Central memory CD8-positive, alpha-beta T cell (primary cell): ENCODE measurements around the gene SNX2.
"Not testable (repeated sequence)": the region's sequence is repeated elsewhere in the genome, so short reads cannot be mapped to it uniquely, and the experiment has no call there.

Source experiments
- ATAC-seq: fragments of 150-1000 bp; cut with Tn5 transposase; replicated peaks from 2 replicates; pipeline ENCODE4 v1.10.0; 2022; ENCODE audit warnings: mild to moderate bottlenecking, moderate FRiP score, moderate number of reproducible peaks; ENCODE audit not compliant: poor library complexity, severe bottlenecking; ENCODE audit errors: extremely low read depth
- DNase-seq, 2 donors: peaks; one replicate each; pipeline ENCODE4 v3.0.0; 2021; ENCODE audit warnings: low spot score in 2 of 2
- H3K27ac Mint-ChIP-seq: one replicate; pipeline ENCODE4 v1.8.0; 2022; ENCODE audit warnings: low read depth, mild to moderate bottlenecking, moderate library complexity, mixed read lengths
- H3K27me3 Mint-ChIP-seq: one replicate; pipeline ENCODE4 v1.8.0; 2022; ENCODE audit warnings: mixed read lengths
- H3K36me3 Mint-ChIP-seq: one replicate; pipeline ENCODE4 v1.8.0; 2022; ENCODE audit warnings: mild to moderate bottlenecking, moderate library complexity, mixed read lengths; ENCODE audit not compliant: insufficient read depth
- H3K4me1 Mint-ChIP-seq: one replicate; pipeline ENCODE4 v1.8.0; 2022; ENCODE audit warnings: mixed read lengths
- H3K4me3 Mint-ChIP-seq: one replicate; pipeline ENCODE4 v1.8.0; 2022; ENCODE audit warnings: mild to moderate bottlenecking, moderate library complexity, mixed read lengths
- H3K9me3 Mint-ChIP-seq: one replicate; pipeline ENCODE4 v1.8.0; 2022; ENCODE audit warnings: mixed read lengths

SNX2 gene

DNA sequence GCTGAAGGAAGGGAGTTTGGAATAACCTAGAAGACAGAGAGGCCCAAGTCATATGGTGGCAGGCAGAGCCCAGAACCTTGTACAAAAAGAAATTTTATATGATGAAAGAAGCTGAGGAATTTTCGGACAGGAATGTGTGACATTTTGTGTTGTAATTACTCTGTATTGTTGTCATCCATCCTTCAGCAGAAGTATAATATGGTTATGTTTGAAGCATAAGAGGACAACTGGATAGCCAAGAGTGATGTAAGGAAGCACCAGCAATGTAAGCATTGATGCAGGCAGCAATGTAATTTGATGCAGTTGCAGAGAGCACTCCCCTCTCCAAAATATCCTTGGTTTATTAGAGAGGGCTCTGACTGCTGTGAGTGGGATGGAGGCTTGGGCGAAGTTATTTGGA is 19.1 kb upstream of the SNX2 start:
- DNase-seq (no peak), ATAC-seq (no peak)
- no peaks in the 10 kb centered on the region for H3K4me1 Mint-ChIP-seq
- no peaks in the 10 kb centered on the region for H3K9me3 Mint-ChIP-seq
- H3K4me3 Mint-ChIP-seq = no peak overlapping the region
- peaks cover 1% of the 10 kb centered on the region for H3K36me3 Mint-ChIP-seq
- peaks cover 21% of the 10 kb centered on the region for H3K27me3 Mint-ChIP-seq
- no peak overlapping the region for H3K27ac Mint-ChIP-seq

- Mint-ChIP-seq H3K4me1 (no peaks in the 10 kb centered on the region), H3K4me3 (no peak overlapping the region), H3K36me3 (peaks cover 1% of the 10 kb centered on the region), H3K27ac (no peak overlapping the region), H3K9me3 (no peaks in the 10 kb centered on the region), H3K27me3 (peaks cover 17% of the 10 kb centered on the region)
- no peak for DNase-seq
- ATAC-seq = no peak
These were observed 18.5 kb upstream of the SNX2 start for GRCh38 chr5:122756264-122756911.

DNA sequence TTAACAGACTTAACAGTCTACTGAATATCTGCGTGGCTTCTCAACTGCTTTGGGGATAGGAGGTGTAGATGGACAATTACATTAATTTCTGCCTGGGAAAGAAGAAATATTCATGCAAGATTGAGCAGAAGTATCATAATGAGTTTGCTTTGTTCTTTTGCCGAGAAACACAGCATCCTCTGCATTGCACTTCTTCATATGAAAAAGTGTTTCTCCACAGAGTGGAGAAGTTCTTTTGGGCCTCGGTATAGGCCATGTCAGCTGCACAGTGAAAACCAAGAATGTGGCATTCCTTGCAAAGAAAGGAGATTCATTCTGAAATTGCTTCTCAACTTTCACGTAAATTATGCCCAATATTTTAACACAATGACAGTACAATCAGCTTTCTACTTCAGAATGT is 17.6 kb upstream of the SNX2 start:
- peaks cover 1% of the 10 kb centered on the region for H3K36me3 Mint-ChIP-seq
- ATAC-seq (no peak), DNase-seq (no peak)
- no peaks in the 10 kb centered on the region for H3K4me1 Mint-ChIP-seq
- H3K4me3 Mint-ChIP-seq = no peak overlapping the region
- H3K9me3 Mint-ChIP-seq = no peaks in the 10 kb centered on the region
- H3K27me3 Mint-ChIP-seq = peaks cover 8% of the 10 kb centered on the region
- H3K27ac Mint-ChIP-seq = no peak overlapping the region

DNA sequence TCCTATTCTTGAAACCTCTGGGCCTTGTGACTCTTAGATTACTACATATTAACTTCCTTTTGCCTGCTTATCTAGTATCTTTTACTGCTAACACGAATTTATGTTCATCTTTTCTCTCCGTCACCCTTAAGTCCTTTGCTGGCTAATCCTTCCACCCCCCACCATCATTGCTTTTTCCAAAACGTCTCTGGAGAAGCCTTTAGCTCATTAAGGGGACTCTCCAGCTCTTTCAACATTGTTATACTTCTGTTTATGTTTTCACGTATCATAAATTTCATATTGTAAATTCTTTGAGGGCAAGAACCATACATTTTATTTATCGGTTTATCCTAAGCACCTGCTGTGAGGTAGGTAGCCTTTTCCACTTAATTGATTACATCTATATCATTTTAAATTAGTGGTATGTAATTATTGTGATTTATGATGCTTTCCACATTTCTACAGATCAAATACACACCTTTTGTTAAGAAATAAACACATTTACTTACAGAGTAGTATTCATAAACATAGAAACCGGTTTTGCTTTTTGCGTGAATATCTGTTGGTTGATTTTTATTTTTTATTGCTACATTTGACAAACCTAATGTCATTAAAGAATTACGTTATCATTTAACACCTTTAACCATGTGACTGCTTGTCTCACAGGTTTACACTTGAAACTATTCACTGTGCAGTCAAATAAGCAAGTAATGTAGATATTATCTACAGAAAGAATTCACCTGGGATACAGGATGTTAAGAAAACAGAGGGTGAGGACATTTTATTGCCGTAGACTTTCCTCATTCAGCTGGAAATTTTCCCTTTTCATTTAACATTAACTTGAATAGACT is 15.4 kb upstream of the SNX2 start:
- no peak for ATAC-seq

DNA sequence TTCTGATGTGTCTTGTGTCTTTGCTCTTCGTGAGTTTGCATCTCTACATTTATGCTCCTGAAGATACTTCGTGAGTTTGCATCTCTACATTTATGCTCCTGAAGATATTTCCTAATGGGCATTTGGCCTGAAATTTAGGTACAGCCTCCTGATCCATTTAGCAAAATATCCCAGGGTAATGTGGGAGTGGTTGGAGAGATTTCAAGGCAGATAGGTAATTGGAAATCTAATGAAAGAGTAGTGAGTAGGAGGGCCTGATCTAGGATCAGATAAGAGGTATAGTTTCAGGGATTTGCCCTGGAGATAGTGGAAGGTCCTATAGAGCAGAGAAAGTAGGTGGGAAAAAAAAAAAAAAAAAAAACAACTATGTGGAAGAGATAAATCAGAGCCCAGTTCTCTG is 14.6 kb upstream of the SNX2 start:
- H3K9me3 Mint-ChIP-seq = no peaks in the 10 kb centered on the region
- no peak overlapping the region for H3K4me3 Mint-ChIP-seq
- no peak for DNase-seq
- no peak for ATAC-seq
- no peaks in the 10 kb centered on the region for H3K4me1 Mint-ChIP-seq
- peaks cover 1% of the 10 kb centered on the region for H3K36me3 Mint-ChIP-seq
- H3K27ac Mint-ChIP-seq = no peak overlapping the region
- no peaks in the 10 kb centered on the region for H3K27me3 Mint-ChIP-seq

More for the DNA sequence above, 15.4 kb upstream of the SNX2 start:
- no peaks in the 10 kb centered on the region for H3K9me3 Mint-ChIP-seq
- peaks cover 1% of the 10 kb centered on the region for H3K36me3 Mint-ChIP-seq
- DNase-seq = no peak
- H3K27ac Mint-ChIP-seq = no peak overlapping the region
- no peaks in the 10 kb centered on the region for H3K27me3 Mint-ChIP-seq
- no peak overlapping the region for H3K4me3 Mint-ChIP-seq
- H3K4me1 Mint-ChIP-seq = no peaks in the 10 kb centered on the region

GRCh38 chr5:122761115-122761514 is 13.8 kb upstream of the SNX2 start:
- H3K27me3 Mint-ChIP-seq = no peaks in the 10 kb centered on the region
- H3K4me1 Mint-ChIP-seq = no peaks in the 10 kb centered on the region
- no peak for ATAC-seq

DNA sequence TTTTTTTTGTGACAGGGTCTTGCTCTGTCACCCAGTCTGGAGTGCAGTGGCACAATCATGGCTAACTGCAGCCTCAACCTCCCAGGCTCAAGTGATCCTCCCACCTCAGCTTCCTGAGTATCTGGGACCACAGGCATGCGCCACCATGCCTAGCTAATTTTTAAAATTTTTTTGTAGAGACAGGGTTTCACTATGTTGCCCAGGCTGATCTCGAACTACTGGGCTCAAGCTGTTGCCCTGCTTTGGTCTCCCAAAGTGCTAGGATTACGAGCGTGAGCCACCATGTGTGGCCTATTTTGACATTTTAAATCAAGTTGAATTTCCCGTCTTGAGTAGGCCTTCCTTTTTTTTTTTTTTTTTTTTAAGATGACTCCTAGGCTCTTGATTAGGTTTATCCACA is 13.0 kb upstream of the SNX2 start:
- ATAC-seq, H3K36me3 Mint-ChIP-seq, H3K4me3 Mint-ChIP-seq, H3K9me3 Mint-ChIP-seq, H3K4me1 Mint-ChIP-seq, DNase-seq, H3K27me3 Mint-ChIP-seq, H3K27ac Mint-ChIP-seq: not testable (repeated sequence)

More at GRCh38 chr5:122761115-122761514, 13.8 kb upstream of the SNX2 start:
- no peak overlapping the region for H3K4me3 Mint-ChIP-seq
- H3K27ac Mint-ChIP-seq = no peak overlapping the region
- no peaks in the 10 kb centered on the region for H3K9me3 Mint-ChIP-seq
- peaks cover 1% of the 10 kb centered on the region for H3K36me3 Mint-ChIP-seq
- DNase-seq = no peak

DNA sequence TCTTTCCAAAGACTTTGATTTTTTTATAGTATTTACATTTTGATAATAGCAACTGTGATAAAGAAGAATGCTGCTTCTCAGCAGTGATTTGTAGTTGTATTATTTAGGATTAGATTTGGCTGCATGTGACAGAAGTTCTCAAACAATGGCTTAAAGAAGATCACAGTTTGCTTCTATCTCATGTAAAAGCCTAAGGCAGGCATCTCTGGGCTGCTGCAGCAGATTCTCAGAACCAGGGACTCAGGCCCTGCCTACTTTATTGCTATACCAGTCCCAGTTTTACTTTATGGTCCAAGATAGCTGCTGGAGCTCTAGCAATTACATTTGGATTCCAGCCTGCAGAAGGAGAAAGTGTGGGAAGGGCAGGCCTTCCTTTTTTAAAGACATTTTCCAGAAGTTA is 8.8 kb upstream of the SNX2 start:
- DNase-seq = no peak
- no peak overlapping the region for H3K27ac Mint-ChIP-seq
- H3K27me3 Mint-ChIP-seq = peaks cover 22% of the 10 kb centered on the region
- no peaks in the 10 kb centered on the region for H3K36me3 Mint-ChIP-seq
- ATAC-seq = no peak
- no peaks in the 10 kb centered on the region for H3K9me3 Mint-ChIP-seq
- H3K4me3 Mint-ChIP-seq = no peak overlapping the region
- H3K4me1 Mint-ChIP-seq = no peaks in the 10 kb centered on the region

GRCh38 chr5:122770477-122770876 is 4.4 kb upstream of the SNX2 start:
- Mint-ChIP-seq H3K27me3 (peaks cover 22% of the 10 kb centered on the region), H3K27ac (no peak overlapping the region), H3K4me3 (no peak overlapping the region), H3K36me3 (peaks cover 10% of the 10 kb centered on the region), H3K4me1 (peaks cover 3% of the 10 kb centered on the region), H3K9me3 (no peaks in the 10 kb centered on the region)
- no peak for DNase-seq
- no peak for ATAC-seq

DNA sequence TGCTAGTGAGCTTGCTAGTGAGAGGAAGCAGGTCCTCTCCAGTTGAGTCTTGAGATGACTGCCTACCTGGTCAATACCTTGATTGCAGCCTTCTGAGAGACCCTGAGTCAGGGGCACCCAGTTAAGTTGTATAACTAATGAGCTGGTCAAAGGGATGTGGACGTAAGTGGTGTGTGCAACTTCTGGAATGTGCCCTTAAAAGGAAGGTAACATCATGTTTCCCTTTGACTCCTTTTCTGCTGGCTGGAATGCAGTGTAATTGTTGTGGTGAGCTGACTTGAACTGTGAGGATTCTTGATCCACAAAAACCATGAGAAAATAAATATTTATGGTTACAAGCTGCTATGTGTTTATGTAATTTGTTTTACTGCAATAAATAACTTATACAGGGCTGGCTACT is 2.4 kb upstream of the SNX2 start:
- ATAC-seq = no peak
- peaks cover 22% of the 10 kb centered on the region for H3K27me3 Mint-ChIP-seq
- peaks cover 9% of the 10 kb centered on the region for H3K4me1 Mint-ChIP-seq
- peaks cover 16% of the 10 kb centered on the region for H3K36me3 Mint-ChIP-seq
- H3K27ac Mint-ChIP-seq = no peak overlapping the region
- no peak overlapping the region for H3K4me3 Mint-ChIP-seq
- H3K9me3 Mint-ChIP-seq = no peaks in the 10 kb centered on the region
- no peak for DNase-seq

- Mint-ChIP-seq H3K4me3 (no peak overlapping the region), H3K27me3 (peaks cover 13% of the 10 kb centered on the region), H3K4me1 (peaks cover 19% of the 10 kb centered on the region), H3K27ac (no peak overlapping the region), H3K9me3 (no peaks in the 10 kb centered on the region), H3K36me3 (peaks cover 16% of the 10 kb centered on the region)
- no peak for DNase-seq
- ATAC-seq = no peak
These were observed 1.3 kb upstream of the SNX2 start for GRCh38 chr5:122773619-122774018.

DNA sequence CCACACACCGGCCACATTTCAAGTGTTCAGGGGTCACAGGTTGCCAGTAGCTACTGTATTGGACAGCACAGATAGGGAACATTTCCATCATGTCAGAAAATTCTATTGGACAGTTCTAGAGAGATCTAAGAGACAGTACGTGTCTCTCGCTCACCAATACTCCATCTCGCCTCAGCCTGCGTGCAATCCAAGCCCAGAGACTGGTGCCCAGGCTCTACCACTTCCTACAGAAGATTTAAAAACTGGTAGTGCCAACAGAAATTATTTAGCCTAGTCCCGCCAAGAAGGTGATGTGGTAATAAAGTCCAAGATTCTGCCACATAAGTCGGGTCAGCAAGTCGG is 390 bp upstream of the SNX2 start:
- peak overlapping the region; percentile 97 for H3K27ac Mint-ChIP-seq
- DNase-seq (no peak), ATAC-seq (peak; percentile 24)
- peak overlapping the region; percentile 96 for H3K4me3 Mint-ChIP-seq
- no peaks in the 10 kb centered on the region for H3K9me3 Mint-ChIP-seq
- peaks cover 10% of the 10 kb centered on the region for H3K27me3 Mint-ChIP-seq
- H3K36me3 Mint-ChIP-seq = peaks cover 16% of the 10 kb centered on the region
- peaks cover 28% of the 10 kb centered on the region for H3K4me1 Mint-ChIP-seq
